Hepatocyte (in vitro differentiated cells): ENCODE data around the gene CHID1.

Experiments
- EZH2phosphoT487 ChIP-seq: fragments of 200-600 bp; sonication (generic); IDR thresholded peaks from one replicate; pipeline ENCODE4 v1.6.1; 2018; ENCODE audit warnings: antibody characterized with exemption, mild to moderate bottlenecking, low read depth, moderate library complexity; ENCODE audit not compliant: unreplicated experiment, severe bottlenecking
- TF ChIP-seq, protein P1 (sequence below): fragments of 200-600 bp; sonication (generic); IDR thresholded peaks from 2 replicates; pipeline ENCODE4 v1.5.1; 2016; ENCODE audit warnings: antibody characterized with exemption, mild to moderate bottlenecking; ENCODE audit not compliant: poor library complexity

DNA sequence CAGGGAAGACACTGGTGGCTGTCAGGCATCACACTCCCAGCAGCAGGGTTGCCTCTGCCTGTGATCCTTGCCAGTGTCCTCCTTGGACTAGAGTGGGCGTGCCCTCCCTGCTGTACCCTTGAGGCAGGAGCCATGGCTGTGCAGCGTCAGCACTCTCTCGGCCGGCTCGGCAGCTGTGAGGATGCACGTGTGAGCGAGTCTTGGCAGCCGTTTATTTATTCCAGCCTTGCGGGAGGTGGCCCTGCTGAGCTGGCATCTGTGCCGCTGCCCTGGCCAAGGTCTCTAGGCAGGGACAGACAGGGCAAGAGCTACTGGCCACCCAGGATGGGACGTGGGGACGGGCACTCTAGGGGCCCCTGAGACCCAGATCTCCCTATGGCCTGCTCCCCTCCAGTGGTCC lies 34.1 kb downstream of the CHID1 start:
- TF ChIP-seq, protein P1, sequence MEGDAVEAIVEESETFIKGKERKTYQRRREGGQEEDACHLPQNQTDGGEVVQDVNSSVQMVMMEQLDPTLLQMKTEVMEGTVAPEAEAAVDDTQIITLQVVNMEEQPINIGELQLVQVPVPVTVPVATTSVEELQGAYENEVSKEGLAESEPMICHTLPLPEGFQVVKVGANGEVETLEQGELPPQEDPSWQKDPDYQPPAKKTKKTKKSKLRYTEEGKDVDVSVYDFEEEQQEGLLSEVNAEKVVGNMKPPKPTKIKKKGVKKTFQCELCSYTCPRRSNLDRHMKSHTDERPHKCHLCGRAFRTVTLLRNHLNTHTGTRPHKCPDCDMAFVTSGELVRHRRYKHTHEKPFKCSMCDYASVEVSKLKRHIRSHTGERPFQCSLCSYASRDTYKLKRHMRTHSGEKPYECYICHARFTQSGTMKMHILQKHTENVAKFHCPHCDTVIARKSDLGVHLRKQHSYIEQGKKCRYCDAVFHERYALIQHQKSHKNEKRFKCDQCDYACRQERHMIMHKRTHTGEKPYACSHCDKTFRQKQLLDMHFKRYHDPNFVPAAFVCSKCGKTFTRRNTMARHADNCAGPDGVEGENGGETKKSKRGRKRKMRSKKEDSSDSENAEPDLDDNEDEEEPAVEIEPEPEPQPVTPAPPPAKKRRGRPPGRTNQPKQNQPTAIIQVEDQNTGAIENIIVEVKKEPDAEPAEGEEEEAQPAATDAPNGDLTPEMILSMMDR, result no peak
- no peak for TF ChIP-seq EZH2phosphoT487
